Keratinocyte (primary cell): ENCODE results near the gene MAP7D2. TPM values are rescaled to one million over a fixed set of nuclear protein-coding genes. Genes with fewer than 3 reads are reported as not detected.

Experiments used
- DNase-seq: peaks from one replicate; pipeline ENCODE4 v3.0.0-alpha.2; 2011; ENCODE audit warnings: low read depth, missing footprints, low spot score
- FAIRE-seq: peaks from 2 replicates; lab custom pipeline; 2011; peaks lifted over from hg19 to GRCh38; lab: Jason Lieb, UNC
- H2AFZ ChIP-seq: 2 replicates; pipeline ENCODE4 v1.6.0; 2012; ENCODE audit warnings: low read length, control low read depth, inconsistent platforms; ENCODE audit not compliant: control insufficient read depth
- H3K27ac ChIP-seq: 2 replicates; pipeline ENCODE4 v1.5.1; 2011; ENCODE audit warnings: low read length; ENCODE audit not compliant: control insufficient read depth, insufficient read depth
- H3K27me3 ChIP-seq: 3 replicates; pipeline ENCODE4 v1.6.0; 2011; ENCODE audit warnings: low read length; ENCODE audit not compliant: control insufficient read depth, insufficient read depth; ENCODE audit errors: extremely low read depth
- H3K36me3 ChIP-seq, 2 experiments: 2 replicates in 1 of 2; 3 replicates in 1 of 2; pipeline ENCODE4 v1.5.1; 2011; ENCODE audit warnings: low read length in 2 of 2, mild to moderate bottlenecking in 1 of 2; ENCODE audit not compliant: control insufficient read depth in 2 of 2, insufficient read depth in 2 of 2; ENCODE audit errors: extremely low read depth in 1 of 2
- H3K4me1 ChIP-seq: 3 replicates; pipeline ENCODE4 v1.5.1; 2011; ENCODE audit warnings: low read length; ENCODE audit not compliant: control insufficient read depth, insufficient read depth; ENCODE audit errors: extremely low read depth
- H3K4me2 ChIP-seq: 3 replicates; pipeline ENCODE4 v1.6.0; 2011; ENCODE audit warnings: low read depth, low read length; ENCODE audit not compliant: control insufficient read depth, insufficient read depth; ENCODE audit errors: extremely low read depth
- H3K4me3 ChIP-seq, 3 experiments: fragments of 200-600 bp in 1 of 3; sonication (generic) in 1 of 3; 2 replicates in 2 of 3; 3 replicates in 1 of 3; pipeline ENCODE4 v1.5.1; 2011 to 2016; ENCODE audit warnings: low read length in 3 of 3, mild to moderate bottlenecking in 3 of 3, control low read depth in 2 of 3, inconsistent platforms in 1 of 3, low read depth in 1 of 3, mixed read lengths in 1 of 3, mixed run types in 1 of 3, moderate library complexity in 1 of 3; ENCODE audit not compliant: control insufficient read depth in 2 of 3, insufficient read depth in 2 of 3; ENCODE audit errors: extremely low read depth in 1 of 3
- H3K79me2 ChIP-seq: 2 replicates; pipeline ENCODE4 v1.6.0; 2012; ENCODE audit warnings: low read length; ENCODE audit not compliant: control insufficient read depth, insufficient read depth
- H3K9ac ChIP-seq: 3 replicates; pipeline ENCODE4 v1.6.0; 2011; ENCODE audit warnings: low read length; ENCODE audit not compliant: control insufficient read depth, insufficient read depth; ENCODE audit errors: extremely low read depth
- H3K9me1 ChIP-seq: 3 replicates; pipeline ENCODE4 v1.6.0; 2011; ENCODE audit warnings: low read length; ENCODE audit not compliant: control insufficient read depth, insufficient read depth; ENCODE audit errors: extremely low read depth
- H3K9me3 ChIP-seq: 2 replicates; pipeline ENCODE4 v1.5.1; 2012; ENCODE audit warnings: low read depth, low read length; ENCODE audit not compliant: control insufficient read depth
- H4K20me1 ChIP-seq: 3 replicates; pipeline ENCODE4 v1.6.0; 2011; ENCODE audit warnings: low read length; ENCODE audit not compliant: control insufficient read depth, insufficient read depth; ENCODE audit errors: extremely low read depth
- CTCF ChIP-seq, 3 experiments: IDR thresholded peaks in 1 of 3; conservative IDR thresholded peaks in 1 of 3; optimal IDR thresholded peaks in 1 of 3; 2 replicates in 2 of 3; 3 replicates in 1 of 3; pipeline versions ENCODE3 to v1.5.1; 2011; ENCODE audit warnings: low read length in 3 of 3, mild to moderate bottlenecking in 3 of 3, moderate library complexity in 2 of 3, control low read depth in 1 of 3, inconsistent platforms in 1 of 3; ENCODE audit not compliant: insufficient read depth in 2 of 3; ENCODE audit errors: extremely low read depth in 1 of 3
- EZH2 ChIP-seq: IDR thresholded peaks from one replicate; pipeline ENCODE4 v1.6.1; 2012; ENCODE audit warnings: inconsistent platforms, mild to moderate bottlenecking, low read length, moderate library complexity
- dilution Hi-C: fragments of 300-500 bp; cut with MboI; formaldehyde crosslinking; loops from one replicate; pipeline ENCODE4 v1.7.0; 2020; ENCODE audit warnings: low sequenced_read_pairs; ENCODE audit not compliant: extremely low pct_ligation_motif_present
- polyA plus RNA-seq, 5 experiments: library from polyadenylated mRNA; depleted of rRNA in 3 of 5; stranded (reverse) in 3 of 5; stranded (forward) in 1 of 5; unstranded in 1 of 5; fragments of >200 nt; gene quantifications; 1 replicate in 1 of 5; 2 replicates in 3 of 5; 3 replicates in 1 of 5; pipeline versions ENCODE4 v1.2.1 to v1.2.3, GENCODE V29; 2011 to 2012; ENCODE audit warnings: missing spikeins in 2 of 5, low read depth in 1 of 5, low replicate concordance in 1 of 5

The MAP7D2 gene
- polyA plus RNA-seq, 1 donor (not counting 4 experiments of a cell fraction or from before 2014, with no cell fraction given): 0.76 TPM

GRCh38 chrX:20016616-20016945 lies 100.1 kb downstream of the MAP7D2 start:
- dilution Hi-C loops: no loop called here
- no peaks in the 10 kb centered on the region for H3K27me3 ChIP-seq
- no peak overlapping the region for H3K4me3 ChIP-seq
- DNase-seq: no peak
- FAIRE-seq: no peak
- no peak overlapping the region for H3K4me2 ChIP-seq
- H3K4me1 ChIP-seq: no peaks in the 10 kb centered on the region
- H3K27ac ChIP-seq: no peak overlapping the region
- H2AFZ ChIP-seq: no peak overlapping the region
- no peaks in the 10 kb centered on the region for H3K9me1 ChIP-seq
- H3K79me2 ChIP-seq: no peaks in the 10 kb centered on the region
- no peaks in the 10 kb centered on the region for H3K36me3 ChIP-seq
- H4K20me1 ChIP-seq: no peaks in the 10 kb centered on the region
- H3K9ac ChIP-seq: no peak overlapping the region
- peaks cover 3% of the 10 kb centered on the region for H3K9me3 ChIP-seq
- no peak for TF ChIP-seq EZH2
- no peak for TF ChIP-seq CTCF (optimal IDR thresholded peaks at IDR 0.05 in 1 of 3, IDR thresholded peaks at IDR 0.05 in 1 of 3, conservative IDR thresholded peaks at IDR 0.05 in 1 of 3; ENCODE audit: extremely low read depth in 1 of 3, insufficient read depth in 2 of 3, low read length in 3 of 3)

GRCh38 chrX:20015945-20016615 lies 100.6 kb downstream of the MAP7D2 start:
- Histone ChIP-seq H3K9me3 (peaks cover 3% of the 10 kb centered on the region), H3K27me3 (no peaks in the 10 kb centered on the region), H3K27ac (no peak overlapping the region), H3K9ac (no peak overlapping the region), H2AFZ (no peak overlapping the region), H3K36me3 (no peaks in the 10 kb centered on the region), H3K9me1 (no peaks in the 10 kb centered on the region), H3K4me3 (no peak overlapping the region), H3K4me1 (no peaks in the 10 kb centered on the region), H4K20me1 (no peaks in the 10 kb centered on the region), H3K4me2 (no peak overlapping the region), H3K79me2 (no peaks in the 10 kb centered on the region)
- dilution Hi-C loops: no loop called here
- FAIRE-seq (no peak), DNase-seq (no peak)
- TF ChIP-seq CTCF (optimal IDR thresholded peaks at IDR 0.05 in 1 of 3, IDR thresholded peaks at IDR 0.05 in 1 of 3, conservative IDR thresholded peaks at IDR 0.05 in 1 of 3; ENCODE audit: extremely low read depth in 1 of 3, insufficient read depth in 2 of 3, low read length in 3 of 3): no peak
- no peak for TF ChIP-seq EZH2
